Smooth muscle cell (in vitro differentiated cells): ENCODE results near the gene SMAGP. TPM values are rescaled to one million over a fixed set of nuclear protein-coding genes. Genes with fewer than 3 reads are reported as not detected.
"Not testable (repeated sequence)": the region's sequence is repeated elsewhere in the genome, so short reads cannot be mapped to it uniquely, and the experiment has no call there.

ENCODE experiments used
- DNase-seq: peaks from one replicate; lab custom pipeline; 2025; ENCODE audit not compliant: unreplicated experiment; lab: John Stamatoyannopoulos, UW
- H2AFZ ChIP-seq: fragments of 200-600 bp; sonication (generic); 2 replicates; pipeline ENCODE4 v1.6.0; 2016; ENCODE audit warnings: antibody characterized with exemption, low read depth, mild to moderate bottlenecking
- H3F3A ChIP-seq: fragments of 200-600 bp; sonication (generic); 2 replicates; pipeline ENCODE4 v1.6.0; 2017; ENCODE audit warnings: antibody characterized with exemption, low read depth
- H3K27ac ChIP-seq: fragments of 200-600 bp; sonication (generic); 2 replicates; pipeline ENCODE4 v1.5.1; 2016; ENCODE audit warnings: low read depth, mild to moderate bottlenecking
- H3K27me3 ChIP-seq: fragments of 200-600 bp; sonication (generic); 2 replicates; pipeline ENCODE4 v1.6.1; 2016; ENCODE audit warnings: low read depth, mild to moderate bottlenecking
- H3K36me3 ChIP-seq: fragments of 200-600 bp; sonication (generic); 2 replicates; pipeline ENCODE4 v1.5.1; 2016; ENCODE audit warnings: low read depth
- H3K4me1 ChIP-seq: fragments of 200-600 bp; sonication (generic); 2 replicates; pipeline ENCODE4 v1.5.1; 2016; ENCODE audit warnings: low read depth
- H3K4me2 ChIP-seq: fragments of 200-600 bp; sonication (generic); 2 replicates; pipeline ENCODE4 v1.6.0; 2016; ENCODE audit warnings: mild to moderate bottlenecking
- H3K4me3 ChIP-seq: fragments of 200-600 bp; sonication (generic); 2 replicates; pipeline ENCODE4 v1.5.1; 2016; ENCODE audit warnings: mild to moderate bottlenecking
- H3K79me2 ChIP-seq: fragments of 200-600 bp; sonication (generic); 2 replicates; pipeline ENCODE4 v1.6.0; 2016; ENCODE audit warnings: low read depth, mild to moderate bottlenecking
- H3K9ac ChIP-seq: fragments of 200-600 bp; sonication (generic); 2 replicates; pipeline ENCODE4 v1.6.0; 2016; ENCODE audit warnings: low read depth
- H3K9me3 ChIP-seq: fragments of 200-600 bp; sonication (generic); replicated peaks from 2 replicates; pipeline ENCODE4 v1.5.1; 2016; ENCODE audit warnings: low read depth
- H4K20me1 ChIP-seq: fragments of 200-600 bp; sonication (generic); 2 replicates; pipeline ENCODE4 v1.6.0; 2016; ENCODE audit warnings: low read depth
- WGBS: methylation state at CpG from one replicate; pipeline ENCODE4 v1.1.7; 2016; ENCODE audit warnings: low lambda C conversion rate; 5-methylcytosine and 5-hydroxymethylcytosine counted together
- polyA plus RNA-seq: library from polyadenylated mRNA; unstranded; fragments of >200 nt; fragmentation: Nextera tagmentation; extraction: Ambion mirVana; gene quantifications from 2 replicates; pipeline ENCODE4 v1.2.1, GENCODE V29; 2016
- total RNA-seq: library from RNA; depleted of rRNA; stranded (reverse); fragments of >200 nt; gene quantifications from 2 replicates; pipeline ENCODE4 v1.2.3, GENCODE V29; 2014
- TF ChIP-seq, protein P1 (sequence below): fragments of 200-600 bp; sonication (generic); IDR thresholded peaks from 2 replicates; pipeline ENCODE4 v1.5.1; 2017; ENCODE audit warnings: borderline replicate concordance, mild to moderate bottlenecking, antibody characterized with exemption; ENCODE audit not compliant: insufficient read depth, poor library complexity, severe bottlenecking

SMAGP gene
- total and polyA plus RNA-seq, 2 experiments from 2014 or later: 6.8 to 9.0 TPM

DNA sequence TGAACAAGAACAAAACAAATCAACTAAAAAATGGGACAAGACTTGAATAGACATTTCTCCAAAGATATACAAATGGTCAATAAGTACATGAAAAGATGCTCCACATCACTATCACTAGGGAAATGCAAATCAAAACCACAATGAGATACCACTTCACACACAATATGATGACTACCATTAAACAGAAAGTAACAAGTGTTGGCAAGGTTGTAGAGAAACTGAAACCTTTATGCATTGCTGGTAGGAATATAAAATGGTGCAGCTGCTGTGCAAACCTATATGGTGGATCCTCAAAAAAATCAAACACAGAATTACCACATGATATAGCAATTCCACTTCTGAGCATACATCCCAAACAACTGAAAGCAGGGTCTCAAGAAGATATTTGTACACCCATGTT lies 5.2 kb downstream of the SMAGP start:
- DNase-seq: no peak
- Histone ChIP-seq H3K4me3 (no peak overlapping the region), H3K36me3 (no peaks in the 10 kb centered on the region), H3K4me1 (no peaks in the 10 kb centered on the region), H3K9ac (no peak overlapping the region), H3F3A (no peaks in the 10 kb centered on the region), H4K20me1 (no peaks in the 10 kb centered on the region), H3K27me3 (no peaks in the 10 kb centered on the region), H3K27ac (no peak overlapping the region), H3K4me2 (no peak overlapping the region), H3K9me3 (no peaks in the 10 kb centered on the region), H2AFZ (no peak overlapping the region), H3K79me2 (no peaks in the 10 kb centered on the region)
- TF ChIP-seq, protein P1, sequence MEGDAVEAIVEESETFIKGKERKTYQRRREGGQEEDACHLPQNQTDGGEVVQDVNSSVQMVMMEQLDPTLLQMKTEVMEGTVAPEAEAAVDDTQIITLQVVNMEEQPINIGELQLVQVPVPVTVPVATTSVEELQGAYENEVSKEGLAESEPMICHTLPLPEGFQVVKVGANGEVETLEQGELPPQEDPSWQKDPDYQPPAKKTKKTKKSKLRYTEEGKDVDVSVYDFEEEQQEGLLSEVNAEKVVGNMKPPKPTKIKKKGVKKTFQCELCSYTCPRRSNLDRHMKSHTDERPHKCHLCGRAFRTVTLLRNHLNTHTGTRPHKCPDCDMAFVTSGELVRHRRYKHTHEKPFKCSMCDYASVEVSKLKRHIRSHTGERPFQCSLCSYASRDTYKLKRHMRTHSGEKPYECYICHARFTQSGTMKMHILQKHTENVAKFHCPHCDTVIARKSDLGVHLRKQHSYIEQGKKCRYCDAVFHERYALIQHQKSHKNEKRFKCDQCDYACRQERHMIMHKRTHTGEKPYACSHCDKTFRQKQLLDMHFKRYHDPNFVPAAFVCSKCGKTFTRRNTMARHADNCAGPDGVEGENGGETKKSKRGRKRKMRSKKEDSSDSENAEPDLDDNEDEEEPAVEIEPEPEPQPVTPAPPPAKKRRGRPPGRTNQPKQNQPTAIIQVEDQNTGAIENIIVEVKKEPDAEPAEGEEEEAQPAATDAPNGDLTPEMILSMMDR: no peak

DNA sequence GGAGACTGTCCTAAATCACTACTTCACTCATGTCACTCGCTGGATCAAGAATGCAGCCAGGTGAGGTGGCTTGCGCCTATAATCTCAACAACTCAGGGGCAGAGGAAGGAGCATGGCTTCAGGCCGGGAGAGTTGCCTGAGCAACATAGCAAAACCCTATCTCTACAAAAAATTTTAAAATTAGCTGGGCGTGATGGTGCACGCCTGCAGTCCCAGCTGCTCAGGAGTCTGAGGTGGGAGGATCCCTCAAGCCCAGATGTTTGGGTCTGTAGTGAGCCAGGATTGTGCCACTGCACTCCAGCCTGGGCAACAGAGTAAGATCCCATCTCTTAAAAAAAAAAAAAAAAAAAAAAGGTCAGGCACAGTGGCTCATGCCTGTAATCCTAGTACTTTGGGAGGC lies 5.9 kb downstream of the SMAGP start:
- Histone ChIP-seq H3K4me2 (no peak overlapping the region), H3K27me3 (no peaks in the 10 kb centered on the region), H3K9ac (no peak overlapping the region), H3F3A (no peaks in the 10 kb centered on the region), H4K20me1 (no peaks in the 10 kb centered on the region), H3K36me3 (no peaks in the 10 kb centered on the region), H3K4me1 (no peaks in the 10 kb centered on the region), H3K4me3 (no peak overlapping the region), H3K27ac (no peak overlapping the region), H2AFZ (no peak overlapping the region), H3K79me2 (no peaks in the 10 kb centered on the region), H3K9me3 (no peaks in the 10 kb centered on the region)
- TF ChIP-seq, protein P1: no peak
- 76% methylated on average over 5 of the region's 5 CpGs for WGBS
- DNase-seq: no peak

DNA sequence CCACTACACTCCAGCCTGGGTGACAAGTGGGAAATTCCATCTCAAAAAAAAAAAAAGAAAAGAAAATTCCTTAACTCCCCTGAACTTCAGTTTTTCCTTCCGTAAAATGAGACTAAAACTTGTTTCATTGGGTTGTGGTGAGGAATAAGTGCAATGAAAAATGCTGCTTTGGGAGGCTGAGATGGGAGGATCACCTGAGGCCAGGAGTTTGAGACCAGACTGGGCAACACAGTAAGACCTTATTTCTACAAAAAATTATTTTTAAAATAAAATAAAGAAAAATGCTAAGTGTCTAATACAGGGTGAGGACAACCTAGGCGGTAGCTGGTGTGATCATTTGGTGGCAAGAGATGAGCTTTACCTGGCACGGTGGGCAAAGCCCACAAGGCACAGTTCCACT lies 6.9 kb downstream of the SMAGP start:
- no peaks in the 10 kb centered on the region for H3K27me3 ChIP-seq
- no peak overlapping the region for H3K4me2 ChIP-seq
- H3K4me1 ChIP-seq: no peaks in the 10 kb centered on the region
- no peaks in the 10 kb centered on the region for H3K36me3 ChIP-seq
- H3K9ac ChIP-seq: no peak overlapping the region
- no peak overlapping the region for H3K4me3 ChIP-seq
- no peaks in the 10 kb centered on the region for H3F3A ChIP-seq
- H3K79me2 ChIP-seq: no peaks in the 10 kb centered on the region
- DNase-seq: no peak
- 93% methylated on average over 3 of the region's 3 CpGs for WGBS
- no peaks in the 10 kb centered on the region for H4K20me1 ChIP-seq
- TF ChIP-seq, protein P1: no peak
- no peaks in the 10 kb centered on the region for H3K9me3 ChIP-seq
- H2AFZ ChIP-seq: no peak overlapping the region
- H3K27ac ChIP-seq: no peak overlapping the region

DNA sequence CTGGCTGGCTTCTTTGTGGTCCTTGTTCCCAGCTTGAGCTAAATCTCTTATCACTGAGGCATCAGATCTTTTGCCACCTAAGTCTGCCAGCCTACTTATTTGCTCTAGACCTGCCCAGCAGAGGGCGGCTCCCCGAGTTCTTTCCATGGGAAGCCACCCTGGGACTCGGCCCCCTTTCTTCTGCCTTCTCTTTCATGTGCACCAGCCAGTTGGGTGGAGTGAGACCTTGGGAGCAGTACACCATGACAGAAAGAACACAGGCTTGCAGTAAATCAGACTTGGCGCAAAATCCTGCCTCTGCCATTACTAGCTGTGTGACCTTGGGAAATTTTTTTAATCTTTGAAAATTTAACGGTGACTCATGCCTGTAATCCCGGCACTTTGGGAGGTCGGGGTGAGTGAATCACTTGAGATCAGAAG lies 7.4 kb downstream of the SMAGP start:
- Histone ChIP-seq H4K20me1 (no peaks in the 10 kb centered on the region), H3F3A (no peaks in the 10 kb centered on the region), H3K9me3 (no peaks in the 10 kb centered on the region), H3K9ac (no peak overlapping the region), H3K4me3 (no peak overlapping the region), H3K79me2 (no peaks in the 10 kb centered on the region), H2AFZ (no peak overlapping the region), H3K36me3 (no peaks in the 10 kb centered on the region), H3K4me1 (no peaks in the 10 kb centered on the region), H3K27me3 (no peaks in the 10 kb centered on the region), H3K4me2 (no peak overlapping the region), H3K27ac (no peak overlapping the region)
- 50% methylated on average over 7 of the region's 7 CpGs for WGBS
- TF ChIP-seq, protein P1: peak; percentile 4
- no peak for DNase-seq

GRCh38 chr12:51259600-51259999 lies 10.6 kb downstream of the SMAGP start:
- H3F3A ChIP-seq, H3K79me2 ChIP-seq, H3K9me3 ChIP-seq, DNase-seq, H3K27ac ChIP-seq, H4K20me1 ChIP-seq, H2AFZ ChIP-seq, H3K27me3 ChIP-seq, H3K4me2 ChIP-seq, H3K36me3 ChIP-seq, H3K9ac ChIP-seq, H3K4me1 ChIP-seq, H3K4me3 ChIP-seq: not testable (repeated sequence)
- 100% methylated on average over 1 of the region's 1 CpG for WGBS
